Neural cell (in vitro differentiated cells): ENCODE measurements around the gene CELF4. TPM values are rescaled to one million over a fixed set of nuclear protein-coding genes. Genes with fewer than 3 reads are reported as not detected.

Experiments used
- H2AFZ ChIP-seq: fragments of 200-600, 300-800 bp; sonication (generic), shearing (Covaris generic); 2 replicates; pipeline ENCODE4 v1.6.0; 2014; ENCODE audit warnings: low read depth, mild to moderate bottlenecking, antibody characterized with exemption, low read length, moderate library complexity
- H3F3A ChIP-seq: fragments of 200-600 bp; shearing (Covaris generic); 2 replicates; pipeline ENCODE4 v1.6.1; 2016; ENCODE audit warnings: mild to moderate bottlenecking, moderate library complexity, mixed read lengths, antibody characterized with exemption, low read length; ENCODE audit not compliant: insufficient read depth, poor library complexity, severe bottlenecking
- H3K27ac ChIP-seq: fragments of 200-600, 300-800 bp; sonication (generic), shearing (Covaris generic); 2 replicates; pipeline ENCODE4 v1.5.1; 2014; ENCODE audit warnings: mild to moderate bottlenecking, low read length, moderate library complexity
- H3K27me3 ChIP-seq: fragments of 300-800, 200-600 bp; sonication (generic), shearing (Covaris generic); 2 replicates; pipeline ENCODE4 v1.6.0; 2014; ENCODE audit warnings: mild to moderate bottlenecking, low read depth, low read length, moderate library complexity; ENCODE audit not compliant: insufficient read depth
- H3K36me3 ChIP-seq: fragments of 300-800, 200-600 bp; sonication (generic), shearing (Covaris generic); 2 replicates; pipeline ENCODE4 v1.5.1; 2014; ENCODE audit warnings: mild to moderate bottlenecking, antibody characterized with exemption, low read length, moderate library complexity; ENCODE audit not compliant: insufficient read depth
- H3K4me2 ChIP-seq: fragments of 300-800, 200-600 bp; sonication (generic), shearing (Covaris generic); 2 replicates; pipeline ENCODE4 v1.6.0; 2014; ENCODE audit warnings: mild to moderate bottlenecking, low read length
- H3K4me3 ChIP-seq: fragments of 300-800, 200-600 bp; sonication (generic), shearing (Covaris generic); 2 replicates; pipeline ENCODE4 v1.5.1; 2014; ENCODE audit warnings: mild to moderate bottlenecking, low read length, moderate library complexity
- H3K79me2 ChIP-seq: fragments of 200-600 bp; shearing (Covaris generic); replicated peaks from 2 replicates; pipeline ENCODE4 v1.6.0; 2014; ENCODE audit warnings: mild to moderate bottlenecking, low read length, moderate library complexity; ENCODE audit not compliant: insufficient read depth
- H3K9ac ChIP-seq: fragments of 300-800, 200-600 bp; sonication (generic), shearing (Covaris generic); 2 replicates; pipeline ENCODE4 v1.6.1; 2016; ENCODE audit warnings: mild to moderate bottlenecking, low read length, mixed read lengths
- H3K9me2 ChIP-seq: fragments of 200-600 bp; shearing (Covaris generic); 2 replicates; pipeline ENCODE4 v1.6.1; 2016; ENCODE audit warnings: mild to moderate bottlenecking, low read length, mixed read lengths; ENCODE audit not compliant: insufficient read depth
- H3K9me3 ChIP-seq: fragments of 200-600, 300-800 bp; sonication (generic), shearing (Covaris generic); 2 replicates; pipeline ENCODE4 v1.6.1; 2016; ENCODE audit warnings: mild to moderate bottlenecking, mixed run types, low read length, moderate library complexity, mixed read lengths
- H4K20me1 ChIP-seq: fragments of 200-600 bp; shearing (Covaris generic); 2 replicates; pipeline ENCODE4 v1.6.1; 2016; ENCODE audit warnings: mild to moderate bottlenecking, mixed run types; ENCODE audit not compliant: insufficient read depth
- EP300 ChIP-seq: fragments of 450-650 bp; conservative IDR thresholded peaks from 2 replicates; pipeline ENCODE4 v1.6.1; 2014; ENCODE audit warnings: antibody characterized with exemption, mild to moderate bottlenecking, moderate library complexity; ENCODE audit not compliant: poor library complexity, severe bottlenecking
- EZH2 ChIP-seq: fragments of 200-600, 300-800 bp; shearing (Covaris generic), sonication (generic); IDR thresholded peaks from 2 replicates; pipeline ENCODE4 v1.6.1; 2014; ENCODE audit warnings: antibody characterized with exemption, low read length, borderline replicate concordance, mild to moderate bottlenecking; ENCODE audit not compliant: insufficient read depth, poor library complexity, severe bottlenecking
- MXI1 ChIP-seq: fragments of 450-650 bp; conservative IDR thresholded peaks from 2 replicates; pipeline ENCODE4 v1.6.1; 2014; ENCODE audit warnings: antibody characterized with exemption, mild to moderate bottlenecking; ENCODE audit not compliant: poor library complexity, severe bottlenecking
- POLR2AphosphoS5 ChIP-seq: IDR thresholded peaks from 2 replicates; pipeline ENCODE4 v1.6.1; 2012
- RAD21 ChIP-seq: fragments of 450-650 bp; conservative IDR thresholded peaks from 2 replicates; pipeline ENCODE4 v1.6.1; 2014; ENCODE audit warnings: antibody characterized with exemption, mild to moderate bottlenecking, moderate library complexity
- SMC3 ChIP-seq: fragments of 450-650 bp; conservative IDR thresholded peaks from 2 replicates; pipeline ENCODE4 v1.6.1; 2014; ENCODE audit warnings: antibody characterized with exemption, mild to moderate bottlenecking, moderate library complexity; ENCODE audit not compliant: poor library complexity
- TAF1 ChIP-seq: IDR thresholded peaks from 2 replicates; pipeline ENCODE4 v1.6.1; 2012; ENCODE audit warnings: low read depth
- polyA plus RNA-seq: library from polyadenylated mRNA; depleted of rRNA; stranded (reverse); fragments of >200 nt; gene quantifications from 2 replicates; pipeline ENCODE4 v1.2.3, GENCODE V29; 2014
- TF ChIP-seq, protein P1 (sequence below): fragments of 450-650 bp; IDR thresholded peaks from 2 replicates; pipeline ENCODE4 v1.5.1; 2014; ENCODE audit warnings: antibody characterized with exemption, mild to moderate bottlenecking, moderate library complexity; ENCODE audit not compliant: poor library complexity, severe bottlenecking
- TF ChIP-seq, protein P2 (sequence below): IDR thresholded peaks from 2 replicates; pipeline ENCODE4 v1.6.1; 2012; ENCODE audit warnings: borderline replicate concordance

Gene CELF4
- polyA plus RNA-seq, 1 donor from 2014 or later, result 191 TPM

DNA sequence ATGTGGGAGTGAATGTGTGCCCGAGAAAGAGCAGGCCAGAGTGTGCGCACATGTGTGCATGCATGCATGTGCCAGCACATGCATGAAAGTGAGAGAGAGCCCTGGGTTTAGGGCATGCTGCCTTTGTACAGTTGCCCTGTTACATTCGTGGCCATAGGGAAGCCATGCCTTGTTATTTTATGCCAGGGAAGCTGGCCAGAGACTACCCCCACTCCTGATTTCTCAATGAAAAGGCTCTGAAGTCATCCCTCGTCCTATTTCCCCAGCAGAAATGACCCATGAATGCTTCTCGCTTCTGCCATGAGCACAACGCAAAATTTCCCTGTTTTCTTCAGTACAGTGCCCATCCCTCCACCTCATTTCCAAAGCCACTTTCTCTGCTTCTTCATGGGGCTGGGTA is 143.0 kb downstream of the CELF4 start:
- Histone ChIP-seq H3K79me2 (no peaks in the 10 kb centered on the region), H3K9me2 (no peaks in the 10 kb centered on the region), H3K4me3 (no peak overlapping the region), H3K9ac (no peak overlapping the region), H3K27me3 (no peaks in the 10 kb centered on the region), H2AFZ (no peak overlapping the region), H3F3A (no peaks in the 10 kb centered on the region), H3K4me2 (no peak overlapping the region), H3K27ac (no peak overlapping the region), H4K20me1 (no peaks in the 10 kb centered on the region), H3K36me3 (no peaks in the 10 kb centered on the region), H3K9me3 (no peaks in the 10 kb centered on the region)
- TF ChIP-seq, protein P1, sequence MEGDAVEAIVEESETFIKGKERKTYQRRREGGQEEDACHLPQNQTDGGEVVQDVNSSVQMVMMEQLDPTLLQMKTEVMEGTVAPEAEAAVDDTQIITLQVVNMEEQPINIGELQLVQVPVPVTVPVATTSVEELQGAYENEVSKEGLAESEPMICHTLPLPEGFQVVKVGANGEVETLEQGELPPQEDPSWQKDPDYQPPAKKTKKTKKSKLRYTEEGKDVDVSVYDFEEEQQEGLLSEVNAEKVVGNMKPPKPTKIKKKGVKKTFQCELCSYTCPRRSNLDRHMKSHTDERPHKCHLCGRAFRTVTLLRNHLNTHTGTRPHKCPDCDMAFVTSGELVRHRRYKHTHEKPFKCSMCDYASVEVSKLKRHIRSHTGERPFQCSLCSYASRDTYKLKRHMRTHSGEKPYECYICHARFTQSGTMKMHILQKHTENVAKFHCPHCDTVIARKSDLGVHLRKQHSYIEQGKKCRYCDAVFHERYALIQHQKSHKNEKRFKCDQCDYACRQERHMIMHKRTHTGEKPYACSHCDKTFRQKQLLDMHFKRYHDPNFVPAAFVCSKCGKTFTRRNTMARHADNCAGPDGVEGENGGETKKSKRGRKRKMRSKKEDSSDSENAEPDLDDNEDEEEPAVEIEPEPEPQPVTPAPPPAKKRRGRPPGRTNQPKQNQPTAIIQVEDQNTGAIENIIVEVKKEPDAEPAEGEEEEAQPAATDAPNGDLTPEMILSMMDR, result no peak
- TF ChIP-seq MXI1 (no peak), EZH2 (no peak)
- TF ChIP-seq, protein P2, sequence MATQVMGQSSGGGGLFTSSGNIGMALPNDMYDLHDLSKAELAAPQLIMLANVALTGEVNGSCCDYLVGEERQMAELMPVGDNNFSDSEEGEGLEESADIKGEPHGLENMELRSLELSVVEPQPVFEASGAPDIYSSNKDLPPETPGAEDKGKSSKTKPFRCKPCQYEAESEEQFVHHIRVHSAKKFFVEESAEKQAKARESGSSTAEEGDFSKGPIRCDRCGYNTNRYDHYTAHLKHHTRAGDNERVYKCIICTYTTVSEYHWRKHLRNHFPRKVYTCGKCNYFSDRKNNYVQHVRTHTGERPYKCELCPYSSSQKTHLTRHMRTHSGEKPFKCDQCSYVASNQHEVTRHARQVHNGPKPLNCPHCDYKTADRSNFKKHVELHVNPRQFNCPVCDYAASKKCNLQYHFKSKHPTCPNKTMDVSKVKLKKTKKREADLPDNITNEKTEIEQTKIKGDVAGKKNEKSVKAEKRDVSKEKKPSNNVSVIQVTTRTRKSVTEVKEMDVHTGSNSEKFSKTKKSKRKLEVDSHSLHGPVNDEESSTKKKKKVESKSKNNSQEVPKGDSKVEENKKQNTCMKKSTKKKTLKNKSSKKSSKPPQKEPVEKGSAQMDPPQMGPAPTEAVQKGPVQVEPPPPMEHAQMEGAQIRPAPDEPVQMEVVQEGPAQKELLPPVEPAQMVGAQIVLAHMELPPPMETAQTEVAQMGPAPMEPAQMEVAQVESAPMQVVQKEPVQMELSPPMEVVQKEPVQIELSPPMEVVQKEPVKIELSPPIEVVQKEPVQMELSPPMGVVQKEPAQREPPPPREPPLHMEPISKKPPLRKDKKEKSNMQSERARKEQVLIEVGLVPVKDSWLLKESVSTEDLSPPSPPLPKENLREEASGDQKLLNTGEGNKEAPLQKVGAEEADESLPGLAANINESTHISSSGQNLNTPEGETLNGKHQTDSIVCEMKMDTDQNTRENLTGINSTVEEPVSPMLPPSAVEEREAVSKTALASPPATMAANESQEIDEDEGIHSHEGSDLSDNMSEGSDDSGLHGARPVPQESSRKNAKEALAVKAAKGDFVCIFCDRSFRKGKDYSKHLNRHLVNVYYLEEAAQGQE, result no peak

DNA sequence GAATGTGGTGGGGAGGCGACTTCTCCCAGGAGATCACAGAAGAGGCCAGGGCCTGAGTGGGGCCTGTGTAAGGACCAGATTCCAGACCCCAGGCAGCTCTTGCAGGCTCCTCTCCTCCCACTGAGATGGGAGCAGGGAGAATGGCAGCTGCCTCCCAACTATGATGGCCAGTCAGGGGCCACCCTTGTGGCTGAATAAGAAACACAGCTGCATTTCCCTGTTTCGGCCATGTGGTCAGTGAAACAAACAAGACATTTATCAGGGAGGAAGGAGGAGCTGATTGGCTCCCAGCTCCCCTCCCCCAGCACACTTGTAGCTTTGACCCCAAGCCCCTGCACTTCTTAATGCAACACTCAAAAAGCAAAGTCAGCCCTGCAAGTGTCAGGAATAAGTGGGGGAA is 143.5 kb downstream of the CELF4 start:
- Histone ChIP-seq H3K27me3 (no peaks in the 10 kb centered on the region), H3K4me2 (no peak overlapping the region), H3K9me2 (no peaks in the 10 kb centered on the region), H3K79me2 (no peaks in the 10 kb centered on the region), H3K4me3 (no peak overlapping the region), H3K9me3 (no peaks in the 10 kb centered on the region), H2AFZ (no peak overlapping the region), H3F3A (no peaks in the 10 kb centered on the region), H3K9ac (no peak overlapping the region), H3K27ac (no peak overlapping the region), H3K36me3 (no peaks in the 10 kb centered on the region), H4K20me1 (no peaks in the 10 kb centered on the region)
- no peak for TF ChIP-seq EP300
- no peak for TF ChIP-seq POLR2AphosphoS5
- no peak for TF ChIP-seq TAF1
- TF ChIP-seq, protein P1, result no peak
- no peak for TF ChIP-seq RAD21
- TF ChIP-seq, protein P2, result no peak
- TF ChIP-seq SMC3, result no peak
- TF ChIP-seq MXI1, result no peak
- no peak for TF ChIP-seq EZH2
